IPS-11a (cell line): ENCODE measurements around the gene HS6ST2.

Experiments used
- H3K4me3 ChIP-seq: one replicate; pipeline ENCODE4 v1.5.1; 2013; ENCODE audit warnings: low read depth, low read length, control low read depth

HS6ST2 gene

DNA sequence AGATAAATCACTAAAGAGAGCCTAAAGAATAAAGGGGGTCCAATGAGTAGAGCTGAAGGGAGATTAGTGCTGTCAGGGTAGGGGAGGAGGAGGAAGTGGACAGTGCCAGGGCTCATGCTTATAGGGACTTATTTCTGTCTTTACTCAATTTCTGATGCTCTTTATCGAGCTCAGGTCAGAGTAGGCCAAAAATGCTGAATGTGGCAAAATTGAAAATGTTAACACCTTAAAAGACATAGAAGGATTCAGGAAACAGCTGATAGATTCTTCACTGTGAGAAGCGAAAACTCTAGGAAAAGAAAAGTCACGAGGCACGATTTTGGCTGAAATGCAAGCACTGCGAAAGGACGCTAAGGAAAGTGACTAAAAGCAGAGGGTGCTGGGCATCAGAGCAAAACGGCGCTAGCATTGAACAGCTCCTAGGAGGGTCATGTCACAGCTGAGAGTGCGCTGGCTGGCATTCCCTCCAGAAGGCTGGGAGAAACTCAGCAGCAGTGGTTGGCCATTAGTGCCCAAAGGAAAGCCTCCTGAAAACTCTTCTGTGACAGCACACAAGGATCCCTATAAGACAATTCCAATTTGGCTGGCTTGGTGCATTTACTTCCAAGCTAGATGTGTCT is 150.9 kb downstream of the HS6ST2 start:
- H3K4me3 ChIP-seq = no peak overlapping the region

DNA sequence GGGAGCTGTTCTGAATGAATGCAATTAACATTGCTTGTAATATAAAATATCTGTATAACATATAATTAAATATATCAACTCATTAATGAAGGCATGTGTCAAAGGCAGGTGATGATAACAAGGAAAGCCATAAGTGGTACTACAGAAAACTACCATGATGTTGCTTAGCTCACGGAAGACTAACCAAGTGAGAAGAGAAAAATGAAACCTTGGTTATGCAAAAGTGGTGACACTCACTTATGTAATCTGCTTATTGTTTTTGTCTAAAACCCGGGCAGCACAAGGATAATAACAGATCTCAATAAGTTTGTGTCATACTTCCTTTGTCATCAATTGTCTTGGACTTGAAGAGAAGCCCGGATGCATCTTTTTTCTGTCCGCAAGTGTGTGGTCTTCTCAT is 156.4 kb downstream of the HS6ST2 start:
- H3K4me3 ChIP-seq = no peak overlapping the region

DNA sequence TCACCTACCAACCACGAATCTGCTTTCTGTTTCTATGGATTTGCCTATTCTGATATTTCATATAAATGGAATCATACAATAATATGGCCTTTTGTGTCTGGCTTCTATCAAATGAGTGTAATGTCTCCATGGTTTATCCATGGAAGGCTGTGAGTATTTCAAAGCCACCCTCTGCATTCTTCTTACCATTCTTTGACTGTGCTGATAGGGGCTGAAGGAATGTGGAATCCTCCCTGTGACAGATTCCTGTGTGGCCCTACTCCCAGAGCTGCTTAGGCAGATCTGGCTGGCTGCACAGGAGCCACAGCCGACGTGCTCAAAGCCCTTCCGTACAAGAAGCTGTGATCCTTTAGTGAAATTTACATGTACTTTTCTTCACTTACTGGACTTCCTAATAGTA is 163.2 kb downstream of the HS6ST2 start:
- no peak overlapping the region for H3K4me3 ChIP-seq

DNA sequence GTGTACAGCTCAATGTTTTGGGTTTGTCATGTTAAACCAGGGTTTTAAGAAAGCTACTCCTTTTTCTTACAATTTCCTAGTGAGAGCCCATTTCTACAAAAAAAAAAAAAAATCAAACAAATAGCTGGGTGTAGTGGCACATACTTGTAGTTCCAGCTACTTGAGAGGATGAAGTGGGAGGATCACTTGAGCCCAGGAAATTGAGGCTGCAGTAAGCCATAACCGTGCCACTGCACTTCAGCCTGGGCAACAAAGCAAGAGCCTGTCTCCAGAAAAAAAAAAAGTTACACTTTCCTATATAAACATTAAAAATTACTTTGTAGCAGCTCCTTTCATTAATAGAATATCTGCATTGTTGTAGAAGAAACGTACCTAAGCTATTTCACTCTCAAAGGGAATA is 166.7 kb downstream of the HS6ST2 start:
- no peak overlapping the region for H3K4me3 ChIP-seq

DNA sequence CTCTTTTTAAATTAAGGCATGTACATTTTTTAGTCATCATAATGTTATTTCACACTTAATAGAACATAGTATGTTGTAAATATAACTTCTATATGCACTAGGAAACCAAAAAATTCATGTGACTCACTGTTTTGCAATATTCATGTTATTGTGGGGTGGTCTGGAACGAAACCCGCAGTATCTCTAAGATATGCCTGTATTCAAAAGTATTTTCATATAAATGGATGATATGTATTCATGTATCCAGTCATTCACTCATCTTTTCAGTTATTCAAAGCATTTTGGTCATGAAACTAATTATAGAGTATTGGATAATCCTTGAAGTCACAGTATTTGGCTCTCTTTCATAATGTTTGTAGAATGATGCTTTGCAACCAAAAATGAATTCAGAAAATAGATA is 168.1 kb downstream of the HS6ST2 start:
- H3K4me3 ChIP-seq = no peak overlapping the region

DNA sequence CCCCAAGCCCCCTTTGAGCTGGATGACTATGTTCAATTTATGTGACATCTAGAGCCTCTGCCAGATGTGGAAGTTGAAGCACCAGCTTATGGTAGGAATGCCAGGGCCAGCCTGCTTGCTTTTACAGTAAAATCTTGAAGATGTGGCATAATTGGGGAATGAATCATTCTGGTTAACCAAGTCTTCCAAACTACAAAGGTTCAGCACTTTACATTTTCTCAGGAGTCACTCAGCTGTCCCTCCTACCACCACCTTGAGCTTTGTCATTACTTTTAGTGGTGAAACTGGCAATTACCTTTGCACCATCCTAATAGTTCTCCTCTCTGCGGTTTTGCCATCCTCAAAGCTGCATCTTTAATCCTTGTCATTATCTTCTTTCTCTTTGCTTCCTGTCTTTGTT is 172.2 kb downstream of the HS6ST2 start:
- no peak overlapping the region for H3K4me3 ChIP-seq

DNA sequence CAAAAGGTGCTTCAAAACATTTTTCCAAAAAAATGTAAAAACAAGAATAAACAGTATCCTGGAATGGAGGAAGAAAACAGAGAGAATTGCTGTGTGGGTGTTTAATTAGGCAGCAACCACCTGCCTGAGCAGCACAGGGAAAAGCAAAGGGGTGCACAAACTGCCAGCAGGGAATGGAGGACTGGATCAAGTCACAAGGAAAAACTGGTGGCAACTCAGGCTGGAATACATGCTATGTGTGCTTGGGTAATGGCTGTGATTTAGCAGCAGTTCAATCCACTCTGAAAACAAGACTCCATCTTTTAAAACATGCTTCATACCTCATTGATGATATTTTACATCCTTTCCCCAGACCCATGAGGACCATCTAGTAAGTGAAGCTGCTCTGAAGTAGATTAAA is 179.5 kb downstream of the HS6ST2 start:
- no peak overlapping the region for H3K4me3 ChIP-seq

DNA sequence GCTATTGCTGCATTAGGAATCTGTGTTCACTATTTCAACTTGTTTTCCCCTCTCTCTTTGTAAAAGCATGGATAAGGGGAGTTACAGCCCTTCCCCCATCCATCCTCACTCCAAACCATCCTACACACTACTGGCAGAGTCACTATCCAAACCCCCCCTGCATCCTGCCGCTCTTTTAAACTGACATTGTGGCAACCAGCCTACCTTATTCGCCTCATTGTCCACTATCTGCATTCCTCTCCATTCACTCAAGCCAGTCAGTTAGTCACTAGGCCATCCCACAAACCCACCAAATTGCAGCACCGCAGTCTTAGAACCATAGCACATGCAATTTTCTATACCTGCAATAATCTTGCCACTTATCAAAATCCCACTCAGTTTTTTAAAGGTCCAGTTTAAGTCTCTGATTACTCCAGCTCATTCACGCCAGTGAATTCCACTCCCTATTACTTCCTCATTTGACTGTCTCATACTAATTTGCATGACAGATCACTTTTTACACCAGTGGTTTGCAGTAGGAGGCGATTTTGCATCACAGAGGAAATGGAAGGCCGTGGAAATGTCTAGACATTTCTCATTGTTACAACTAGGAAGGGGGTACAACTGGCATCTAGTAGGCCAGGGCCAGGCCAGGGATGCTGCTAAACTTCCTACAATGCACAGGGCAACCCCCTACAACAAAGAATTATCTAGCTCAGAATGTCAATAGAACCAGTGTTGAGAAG is 181.8 kb downstream of the HS6ST2 start:
- no peak overlapping the region for H3K4me3 ChIP-seq

DNA sequence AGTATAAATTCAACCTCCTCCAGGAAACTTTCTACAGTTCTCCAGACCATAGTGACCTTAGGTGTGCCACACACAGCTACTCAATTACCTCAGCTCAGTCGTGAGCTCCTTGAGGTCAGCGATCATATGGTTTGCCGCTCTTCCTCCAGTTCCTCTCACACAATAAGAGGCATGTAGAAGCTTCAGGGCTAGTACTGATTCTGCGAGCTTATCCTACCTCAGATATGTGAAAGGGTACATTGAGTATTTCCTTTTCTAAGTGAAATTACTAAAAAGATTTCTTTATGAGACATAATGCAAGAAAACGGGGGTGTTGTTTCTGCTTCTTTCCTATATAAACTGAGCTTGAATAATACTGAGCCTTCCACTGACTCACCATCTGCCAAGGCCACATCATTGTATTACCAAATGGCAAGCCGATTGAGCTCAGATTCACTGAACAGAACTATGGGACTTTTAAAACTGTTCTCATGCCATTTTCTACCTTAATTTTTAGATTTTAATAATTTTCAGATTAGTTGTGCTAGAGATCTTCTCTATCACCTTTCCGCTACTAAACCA is 183.1 kb downstream of the HS6ST2 start:
- H3K4me3 ChIP-seq = no peak overlapping the region

DNA sequence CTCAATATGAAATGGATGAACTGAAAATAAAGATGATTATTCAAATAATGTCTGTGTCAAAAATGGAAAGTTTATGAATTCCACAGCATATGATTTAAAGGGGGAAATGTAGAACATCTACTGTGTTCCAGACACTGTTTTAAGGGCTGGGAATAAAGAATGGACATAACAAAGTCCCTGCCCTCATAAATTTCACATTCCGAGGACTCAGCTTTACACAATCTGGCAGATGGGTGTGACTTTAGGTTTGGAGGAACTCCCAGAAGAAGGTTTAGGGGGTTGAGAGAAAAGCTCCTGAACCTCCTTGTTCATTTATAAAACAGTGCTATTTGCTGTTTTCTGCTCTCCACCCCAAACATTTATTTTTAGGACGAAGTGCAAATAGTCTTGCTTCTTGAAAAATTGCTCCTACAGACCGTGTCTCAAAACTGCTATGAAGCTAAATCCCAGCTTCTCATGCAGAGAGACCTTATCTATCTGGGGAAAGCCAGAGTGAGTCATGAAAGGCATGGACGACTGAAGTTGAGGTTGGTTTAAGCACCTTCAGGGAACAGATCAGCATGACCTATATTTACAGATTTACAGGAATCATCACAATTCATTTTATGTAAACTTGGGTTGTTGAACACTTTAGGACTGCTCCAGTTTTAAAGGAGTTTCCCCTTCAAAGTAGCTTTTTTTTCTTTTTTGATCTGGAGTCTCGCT is 184.3 kb downstream of the HS6ST2 start:
- H3K4me3 ChIP-seq = no peak overlapping the region

DNA sequence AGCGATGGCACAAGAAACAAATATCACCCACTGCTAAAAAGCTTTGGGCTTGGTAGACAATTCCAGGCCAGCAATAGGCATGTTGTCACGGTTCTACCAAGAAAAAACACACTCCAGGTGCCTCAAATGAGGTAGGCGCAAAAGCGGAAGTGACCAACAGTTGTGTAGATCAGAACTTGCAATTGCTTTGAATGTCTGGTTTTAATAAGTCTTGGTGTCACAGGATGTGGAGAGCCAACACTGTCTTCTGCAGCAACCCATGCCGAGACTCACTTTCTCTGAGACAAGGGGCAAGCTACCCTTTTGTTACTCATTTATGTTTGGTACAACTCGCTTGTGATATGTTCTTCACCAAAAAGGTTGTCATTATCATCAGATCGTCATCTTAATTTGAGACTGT is 188.8 kb downstream of the HS6ST2 start:
- no peak overlapping the region for H3K4me3 ChIP-seq

DNA sequence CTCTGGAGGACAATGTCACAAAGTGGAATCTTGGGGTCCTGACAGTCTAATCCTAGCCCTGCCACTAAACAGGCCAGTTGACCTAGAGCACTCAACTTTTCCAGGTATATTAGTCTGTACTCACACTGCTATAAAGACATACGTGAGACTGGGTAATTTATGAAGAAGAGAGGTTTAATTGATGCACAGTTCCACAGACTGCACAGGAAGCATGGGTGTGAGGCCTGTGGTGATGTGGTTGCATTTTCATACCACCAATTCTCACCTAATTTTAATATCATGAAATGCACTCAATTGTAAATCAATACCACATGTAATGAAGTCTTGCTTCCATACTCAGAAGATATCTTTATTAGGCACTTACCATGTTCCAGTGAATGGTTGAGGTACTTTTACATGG is 192.0 kb downstream of the HS6ST2 start:
- H3K4me3 ChIP-seq = no peak overlapping the region

DNA sequence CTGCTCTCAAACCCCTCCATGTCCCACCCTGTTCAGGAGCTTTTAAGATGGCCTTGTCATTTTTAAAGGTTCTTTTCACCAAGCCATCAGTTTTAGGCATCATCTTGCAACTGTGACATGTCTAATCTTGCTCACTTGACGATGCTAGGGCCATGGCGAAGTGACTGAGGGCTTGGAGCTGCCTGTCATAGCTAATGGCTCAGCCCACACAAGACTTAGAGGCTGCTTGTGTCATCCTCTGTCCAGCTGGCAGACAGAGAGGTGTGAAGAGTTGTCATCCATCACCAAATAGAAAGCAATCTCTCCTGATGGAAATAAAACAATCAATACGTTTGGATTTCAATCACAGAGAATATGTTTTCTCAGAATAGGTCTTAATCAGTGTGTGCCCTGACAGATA is 194.9 kb downstream of the HS6ST2 start:
- H3K4me3 ChIP-seq = no peak overlapping the region

DNA sequence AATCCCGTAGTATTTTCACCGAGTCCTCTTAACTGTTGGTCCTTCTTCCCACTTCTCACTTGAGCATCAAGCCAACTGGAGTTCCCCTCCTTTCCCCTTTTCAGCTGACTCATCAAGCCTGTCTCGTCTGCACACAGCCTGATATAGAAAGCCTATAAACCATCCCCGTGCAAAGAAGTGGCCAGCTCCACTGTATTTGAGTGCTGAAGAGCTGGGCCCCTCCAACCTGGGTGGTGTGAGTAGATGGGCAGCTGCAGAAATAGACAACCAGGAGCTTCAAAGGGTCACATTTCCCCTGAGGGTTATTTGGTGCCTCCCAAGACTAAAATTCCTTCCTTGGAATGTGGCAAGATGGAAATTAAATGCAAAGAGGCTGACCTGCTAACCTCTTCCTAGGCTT is 199.7 kb downstream of the HS6ST2 start:
- no peak overlapping the region for H3K4me3 ChIP-seq

DNA sequence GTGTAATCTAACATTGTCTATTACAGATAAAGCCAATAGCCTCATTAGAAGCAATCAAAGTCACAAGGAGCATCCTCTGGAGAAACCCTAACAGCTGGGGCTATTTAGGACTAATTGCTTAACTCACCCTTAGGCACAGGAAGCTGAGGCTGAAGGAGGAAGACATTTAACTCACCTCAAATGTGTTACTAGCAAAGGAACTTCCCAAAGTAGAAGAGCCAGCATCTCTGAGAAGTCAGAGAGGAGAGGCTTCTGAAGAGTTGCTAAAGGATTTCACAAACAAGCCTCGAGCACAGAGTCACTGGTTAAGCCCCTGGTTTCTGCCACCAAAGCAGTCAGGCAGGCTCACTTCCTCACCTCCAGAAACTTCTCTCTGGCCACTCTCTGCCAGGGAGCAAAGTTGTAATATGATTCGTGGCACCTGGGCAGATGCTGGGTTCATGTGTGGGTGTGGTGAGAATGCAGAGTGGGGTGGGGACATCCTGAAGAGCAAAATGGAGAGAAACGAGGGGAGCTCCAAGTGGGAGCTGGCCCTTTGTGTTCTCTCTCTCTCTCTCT is 201.3 kb downstream of the HS6ST2 start:
- no peak overlapping the region for H3K4me3 ChIP-seq

DNA sequence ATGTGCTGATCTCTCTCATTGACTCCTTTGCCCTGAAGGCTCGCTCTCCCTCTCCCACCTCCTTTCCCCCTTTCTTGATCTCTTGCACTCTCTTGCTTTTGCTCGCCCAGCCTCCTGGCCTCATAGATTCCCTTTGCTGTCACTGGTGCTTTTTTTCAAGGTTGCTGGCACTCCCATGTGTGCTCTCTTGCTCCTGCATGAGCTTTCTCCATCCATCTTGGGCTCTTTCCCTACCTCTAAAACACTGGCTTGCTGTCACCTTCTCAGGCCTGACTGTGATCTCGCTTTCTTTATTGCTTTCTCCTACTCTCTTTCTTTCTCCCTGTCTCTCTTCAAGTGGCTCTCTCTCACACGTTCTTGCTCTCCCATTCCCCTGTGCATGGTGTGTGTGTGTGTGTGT is 202.0 kb downstream of the HS6ST2 start:
- no peak overlapping the region for H3K4me3 ChIP-seq

DNA sequence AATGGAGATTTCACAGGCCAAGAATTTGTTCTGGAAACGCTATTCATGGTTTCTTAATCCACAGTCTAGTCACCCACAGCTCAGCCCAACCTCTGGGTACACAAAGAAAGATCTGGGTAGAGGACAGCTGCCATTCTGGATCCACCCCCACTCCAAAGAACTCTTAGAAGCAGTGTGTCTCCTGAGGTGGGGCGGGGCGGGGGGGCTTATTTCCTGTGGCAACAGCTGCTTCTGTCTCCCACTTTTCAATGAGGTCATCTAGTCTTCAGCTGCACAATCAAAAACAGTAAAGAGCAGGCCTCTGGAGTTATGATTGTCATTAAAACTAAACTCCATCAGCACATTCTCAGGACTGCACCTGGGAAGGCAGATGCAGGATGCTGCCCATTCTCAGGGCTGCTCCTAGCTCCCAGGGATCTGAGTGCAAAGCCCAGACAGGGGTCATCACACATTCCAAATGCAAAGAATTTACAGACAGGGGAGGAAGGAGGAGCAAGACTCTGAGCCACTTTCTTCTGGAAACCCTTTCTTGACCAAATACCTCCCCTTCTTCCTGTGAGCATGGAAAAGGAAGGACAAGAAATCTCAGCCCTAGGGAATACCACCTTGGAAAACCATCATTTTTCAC is 207.3 kb downstream of the HS6ST2 start:
- H3K4me3 ChIP-seq = no peak overlapping the region

DNA sequence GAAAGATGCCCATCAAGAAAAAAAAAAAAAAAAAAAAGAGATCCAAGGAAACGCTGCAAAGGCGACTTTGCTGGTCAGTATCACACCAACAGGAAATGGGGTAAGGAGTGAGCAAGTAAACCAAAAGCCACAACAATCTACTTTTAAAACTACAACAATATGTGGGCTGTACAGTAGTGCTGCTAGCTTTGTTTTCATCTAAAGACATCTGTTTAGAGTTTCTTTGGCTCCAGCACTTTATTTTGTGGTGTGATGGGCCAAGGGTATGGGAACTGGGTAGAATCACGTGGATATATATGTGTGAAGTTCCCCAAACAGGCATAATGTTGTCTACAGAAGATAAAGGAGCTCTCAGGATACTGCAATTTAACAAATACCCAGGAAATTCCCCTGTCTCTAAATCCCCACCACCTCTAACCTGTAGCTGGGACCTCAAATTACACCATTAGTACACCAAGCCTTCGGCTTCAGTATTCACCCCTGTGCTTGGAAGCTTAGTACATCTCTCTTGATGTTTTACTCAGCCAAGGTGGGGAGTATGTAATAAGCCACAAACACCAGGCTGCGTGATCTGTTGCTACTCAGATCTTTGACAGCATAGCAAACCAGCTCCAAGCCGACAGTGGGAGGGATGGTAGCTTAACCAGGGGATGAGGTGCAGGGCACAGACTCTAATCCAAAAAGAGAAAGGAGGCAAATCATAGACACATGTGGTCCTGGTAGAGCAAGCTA is 207.9 kb downstream of the HS6ST2 start:
- no peak overlapping the region for H3K4me3 ChIP-seq

DNA sequence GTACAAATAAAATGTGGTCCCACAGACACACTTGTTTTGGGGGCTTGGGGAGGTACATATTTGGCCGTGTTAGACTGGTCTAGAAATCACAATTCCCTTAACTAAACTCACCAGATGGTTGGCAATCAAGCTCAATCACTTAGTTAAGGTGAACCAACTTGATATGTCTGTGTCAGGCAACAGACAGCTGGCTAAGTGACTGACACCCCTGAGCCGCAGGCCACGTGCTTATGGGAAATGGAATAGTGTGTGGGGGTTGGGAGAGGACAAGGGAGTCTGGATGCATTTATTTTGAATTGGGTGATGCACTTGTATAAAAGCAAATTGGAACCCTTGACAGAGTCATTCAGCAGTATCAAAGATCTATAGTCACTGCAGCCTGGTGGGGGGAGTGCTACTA is 209.0 kb downstream of the HS6ST2 start:
- no peak overlapping the region for H3K4me3 ChIP-seq

DNA sequence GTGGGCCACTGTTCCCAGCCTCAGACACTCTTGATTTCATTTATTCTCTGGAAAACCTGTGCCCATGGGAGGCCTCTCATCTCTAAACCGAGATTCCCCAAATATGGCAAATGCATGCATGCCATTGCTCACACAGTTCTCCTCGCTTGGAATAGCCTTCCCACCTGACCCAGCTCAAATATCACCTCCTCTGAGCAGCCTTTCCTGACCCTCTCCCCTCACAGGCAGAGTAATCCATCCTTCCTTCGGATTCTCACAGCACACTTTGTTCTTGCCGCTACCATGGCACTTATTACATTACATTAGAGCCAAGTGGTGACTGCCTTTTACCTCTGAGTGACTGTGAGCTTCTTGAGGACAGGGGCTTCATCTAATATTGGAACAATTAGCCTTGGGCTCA is 209.5 kb downstream of the HS6ST2 start:
- H3K4me3 ChIP-seq = no peak overlapping the region

DNA sequence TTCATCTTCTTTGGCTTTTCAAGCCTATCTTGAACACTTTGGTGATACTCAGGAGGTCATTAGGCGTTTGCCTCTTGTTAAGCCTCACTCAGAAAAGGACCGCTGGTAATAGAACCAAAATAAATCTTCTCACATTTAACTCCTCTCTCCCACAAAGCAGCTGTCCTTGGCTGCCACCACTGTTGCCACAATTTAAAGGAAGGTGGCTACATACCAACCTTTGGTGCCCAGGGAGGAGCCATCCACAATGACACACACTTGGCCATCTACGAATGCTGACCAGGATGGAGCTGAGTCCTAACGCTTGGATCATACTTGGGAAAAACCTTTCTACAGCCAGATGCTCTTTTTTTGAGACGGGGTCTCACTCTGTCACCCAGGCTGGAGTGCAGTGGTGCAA is 210.2 kb downstream of the HS6ST2 start:
- H3K4me3 ChIP-seq = no peak overlapping the region
